Astrocyte of the cerebellum (primary cell): ENCODE measurements around the gene STXBP1.

Source experiments
- DNase-seq: peaks from one replicate; pipeline ENCODE4 v3.0.0-alpha.2; 2011; ENCODE audit warnings: low read depth
- H3K4me3 ChIP-seq: 2 replicates; pipeline ENCODE4 v1.5.1; 2011; ENCODE audit warnings: mild to moderate bottlenecking, low read depth, low read length, moderate library complexity
- CTCF ChIP-seq: IDR thresholded peaks from 2 replicates; pipeline ENCODE4 v1.5.1; 2012; ENCODE audit warnings: low read length, low read depth, moderate library complexity, mild to moderate bottlenecking; ENCODE audit errors: missing control alignments
- in situ Hi-C: cut with HindIII; loops from 2 replicates; pipeline ENCODE4 v1.10.0; 2017; ENCODE audit warnings: low sequenced_read_pairs

STXBP1 gene

GRCh38 chr9:127633216-127633862 lies 21.3 kb downstream of the STXBP1 start:
- in situ Hi-C loops: loop anchor here (25.0 kb wide), 1 partner anchor 229 kb away; the partner anchor contains the start of gene ENG
- H3K4me3 ChIP-seq: no peak overlapping the region
- no peak for TF ChIP-seq CTCF
- no peak for DNase-seq

GRCh38 chr9:127634021-127634420 lies 21.9 kb downstream of the STXBP1 start:
- no peak overlapping the region for H3K4me3 ChIP-seq
- TF ChIP-seq CTCF: no peak
- DNase-seq: no peak
- in situ Hi-C loops: loop anchor here (25.0 kb wide), 1 partner anchor 228 kb away; the partner anchor contains the start of gene ENG

GRCh38 chr9:127634698-127635097 lies 22.6 kb downstream of the STXBP1 start:
- in situ Hi-C loops: loop anchor here (25.0 kb wide), 1 partner anchor 228 kb away; the partner anchor contains the start of gene ENG

GRCh38 chr9:127635201-127635735 lies 23.2 kb downstream of the STXBP1 start:
- no peak for TF ChIP-seq CTCF
- in situ Hi-C loops: loop anchor here (25.0 kb wide), 1 partner anchor 227 kb away; the partner anchor contains the start of gene ENG
- DNase-seq: no peak
- no peak overlapping the region for H3K4me3 ChIP-seq

More at GRCh38 chr9:127634698-127635097, 22.6 kb downstream of the STXBP1 start:
- DNase-seq: no peak
- H3K4me3 ChIP-seq: no peak overlapping the region
- TF ChIP-seq CTCF: no peak

GRCh38 chr9:127637322-127637847 lies 25.3 kb downstream of the STXBP1 start:
- no peak for DNase-seq
- TF ChIP-seq CTCF: no peak

GRCh38 chr9:127640908-127641545 lies 28.9 kb downstream of the STXBP1 start:
- in situ Hi-C loops: loop anchor here (25.0 kb wide), 1 partner anchor 221 kb away; the partner anchor contains the start of gene ENG

More at GRCh38 chr9:127637322-127637847, 25.3 kb downstream of the STXBP1 start:
- in situ Hi-C loops: loop anchor here (25.0 kb wide), 1 partner anchor 225 kb away; the partner anchor contains the start of gene ENG
- no peak overlapping the region for H3K4me3 ChIP-seq

More at GRCh38 chr9:127640908-127641545, 28.9 kb downstream of the STXBP1 start:
- no peak for TF ChIP-seq CTCF
- DNase-seq: no peak
- H3K4me3 ChIP-seq: no peak overlapping the region
